Right lobe of liver (tissue), 6 donors: ENCODE measurements around the gene SCUBE2. TPM values are rescaled to one million over a fixed set of nuclear protein-coding genes. Genes with fewer than 3 reads are reported as not detected.

ENCODE experiments used
- ATAC-seq, 4 donors: fragments of 200-7000 bp; cut with Tn5 transposase; one replicate each; pipeline ENCODE4 v1.9.1; 2020; ENCODE audit warnings: mild to moderate bottlenecking in 4 of 4, moderate library complexity in 4 of 4
- DNase-seq, 3 donors: peaks; one replicate each; pipeline ENCODE4 v3.0.0-alpha.2; 2020
- H3K27ac ChIP-seq, 3 donors: fragments of 200-600 bp; one replicate each; pipeline ENCODE4 v1.8.0; 2022
- H3K27me3 ChIP-seq, 2 donors: fragments of 200-600 bp; one replicate each; pipeline ENCODE4 v1.8.0; 2022
- H3K36me3 ChIP-seq, 4 donors: fragments of 200-600 bp; sonication (generic) in 1 of 4; one replicate each; pipeline versions ENCODE4 v1.5.1 to v1.8.0; 2017 to 2022; ENCODE audit warnings: control low read depth in 1 of 4
- H3K4me1 ChIP-seq, 4 donors: fragments of 200-600 bp; sonication (generic) in 1 of 4; one replicate each; pipeline versions ENCODE4 v1.5.1 to v1.8.0; 2017 to 2022; ENCODE audit warnings: control low read depth in 1 of 4
- H3K4me3 ChIP-seq, 3 donors: fragments of 200-600 bp; one replicate each; pipeline ENCODE4 v1.8.0; 2022
- H3K9me3 ChIP-seq, 4 donors: fragments of 200-600 bp; sonication (generic) in 1 of 4; one replicate each; pipeline versions ENCODE4 v1.5.1 to v1.8.0; 2017 to 2022; ENCODE audit warnings: control low read depth in 1 of 4
- CTCF ChIP-seq, 4 donors: fragments of 200-600 bp in 3 of 4; fragments of 450-650 bp in 1 of 4; IDR thresholded peaks; one replicate each; pipeline versions ENCODE4 v1.5.1 to v1.8.0; 2016 to 2022; ENCODE audit warnings: antibody characterized with exemption in 4 of 4, mild to moderate bottlenecking in 2 of 4
- POLR2A ChIP-seq: fragments of 450-650 bp; IDR thresholded peaks from one replicate; pipeline ENCODE4 v1.6.1; 2017; ENCODE audit warnings: antibody characterized with exemption, mild to moderate bottlenecking
- WGBS: methylation state at CpG from one replicate; pipeline ENCODE4 v1.1.6; 2018; ENCODE audit warnings: low coverage, low lambda C conversion rate; ENCODE audit not compliant: insufficient coverage; ENCODE audit errors: missing lambda C conversion rate; 5-methylcytosine and 5-hydroxymethylcytosine counted together
- intact Hi-C, 2 donors: fragments of 100-400 bp; cut with DNase I; formaldehyde crosslinking; loops; one replicate each; pipeline versions ENCODE4 v1.11.2 to v1.14.1; 2022
- total RNA-seq, 6 experiments: library from RNA; depleted of rRNA in 2 of 6; stranded (reverse); fragments of >200 nt in 2 of 6; fragmentation: NEBNext Ultra II Directional in 3 of 6; extraction: Animal tissue kit (Norgen Biotek cat#: 25700) in 3 of 6; gene quantifications; one replicate each; pipeline versions ENCODE4 v1.1.0 to v1.2.4, GENCODE V29; 2016 to 2023
- donor health status: DM: no; HTN: yes; CAD: no.
- donor health status: DM: no; HTN: no; CAD: no.
- donor health status: DM: no; HTN: no; CAD: no.
- donor health status: DM: no; HTN: yes; CAD: no.
- donor health status: DM: no; HTN: yes; CAD: no.

The SCUBE2 gene
- total RNA-seq, 6 experiments from 2014 or later, result 0.19 to 1.1 (median 0.32) TPM

- H3K27ac ChIP-seq, result no peak overlapping the region
- H3K9me3 ChIP-seq, result no peaks in the 10 kb centered on the region
- ATAC-seq (no peak), DNase-seq (peak in 1 of 3 donors; percentile 24)
- no peaks in the 10 kb centered on the region for H3K27me3 ChIP-seq
- WGBS, result 75% methylated on average over 5 of the region's 9 CpGs
- no peak overlapping the region for H3K4me3 ChIP-seq
- H3K4me1 ChIP-seq, result no peaks in the 10 kb centered on the region
- TF ChIP-seq POLR2A (no peak), CTCF (IDR thresholded peaks at IDR 0.05) (no peak)
- no peaks in the 10 kb centered on the region for H3K36me3 ChIP-seq
- intact Hi-C loops, result no loop called here
Measured at GRCh38 chr11:9039198-9039597, 52.2 kb downstream of the SCUBE2 start.

GRCh38 chr11:9038541-9038940, 52.9 kb downstream of the SCUBE2 start:
- Histone ChIP-seq H3K36me3 (no peaks in the 10 kb centered on the region), H3K4me1 (no peaks in the 10 kb centered on the region), H3K4me3 (no peak overlapping the region), H3K27me3 (no peaks in the 10 kb centered on the region), H3K27ac (no peak overlapping the region), H3K9me3 (no peaks in the 10 kb centered on the region)
- peak in 3 of 4 donors; percentile 52 to 70 (median 65) for ATAC-seq
- no peak for TF ChIP-seq POLR2A
- TF ChIP-seq CTCF (IDR thresholded peaks at IDR 0.05), result no peak
- intact Hi-C loops, result no loop called here
- WGBS, result 84% methylated on average over 3 of the region's 3 CpGs
- peak in 1 of 3 donors; percentile 15 for DNase-seq

- H3K4me3 ChIP-seq, result no peak overlapping the region
- H3K4me1 ChIP-seq, result no peaks in the 10 kb centered on the region
- intact Hi-C loops, result no loop called here
- no peak overlapping the region for H3K27ac ChIP-seq
- TF ChIP-seq CTCF (IDR thresholded peaks at IDR 0.05), result no peak
- no peak for TF ChIP-seq POLR2A
- H3K36me3 ChIP-seq, result no peaks in the 10 kb centered on the region
- DNase-seq (no peak), ATAC-seq (no peak)
- H3K27me3 ChIP-seq, result no peaks in the 10 kb centered on the region
- no peaks in the 10 kb centered on the region for H3K9me3 ChIP-seq
- WGBS, result 63% methylated on average over 1 of the region's 1 CpG
Measured at GRCh38 chr11:9037963-9038362, 53.4 kb downstream of the SCUBE2 start.

DNA sequence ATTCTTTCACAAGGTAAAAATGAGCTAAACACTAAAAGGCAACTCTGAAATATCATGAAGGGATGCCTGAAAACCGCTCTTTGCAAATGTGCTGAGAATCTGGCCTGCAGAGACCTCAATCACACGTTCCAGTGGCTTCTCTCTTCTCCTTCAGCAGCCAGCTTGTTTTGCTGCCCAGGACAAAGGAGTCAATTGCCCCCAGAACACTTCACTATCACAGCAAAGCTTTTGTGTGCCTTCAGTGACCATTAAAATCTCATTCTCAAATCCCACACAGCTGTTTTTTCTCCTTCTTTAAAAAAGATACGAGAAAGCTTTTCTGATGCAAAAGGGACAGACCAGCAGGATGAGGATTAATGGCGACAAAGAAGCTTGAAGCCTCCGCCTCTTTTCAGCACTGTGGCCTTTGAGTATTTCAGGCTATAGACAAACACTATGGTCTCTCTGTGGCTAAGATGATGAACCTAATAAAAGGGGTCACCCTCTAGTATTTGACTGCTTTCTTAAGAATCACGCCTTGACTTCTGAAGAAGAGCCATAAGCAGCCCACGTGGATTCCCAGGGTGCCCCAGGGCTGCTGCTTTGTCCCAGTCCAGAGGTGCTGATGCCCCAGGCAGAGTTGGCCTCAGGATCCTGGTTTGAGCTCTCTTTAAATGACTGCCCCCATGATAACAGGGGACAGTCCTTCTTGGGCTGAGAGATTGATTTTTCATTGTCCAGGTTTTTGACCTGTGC, 54.2 kb downstream of the SCUBE2 start:
- ATAC-seq, result no peak
- Histone ChIP-seq H3K36me3 (no peaks in the 10 kb centered on the region), H3K4me3 (no peak overlapping the region), H3K9me3 (no peaks in the 10 kb centered on the region), H3K27me3 (no peaks in the 10 kb centered on the region), H3K27ac (no peak overlapping the region), H3K4me1 (no peaks in the 10 kb centered on the region)
- TF ChIP-seq POLR2A (no peak), CTCF (IDR thresholded peaks at IDR 0.05) (no peak)
- intact Hi-C loops, result no loop called here
- no peak for DNase-seq
- 81% methylated on average over 4 of the region's 7 CpGs for WGBS
